ENCODE measurements around the gene NOTCH3. TPM values are rescaled to one million over a fixed set of nuclear protein-coding genes. Genes with fewer than 3 reads are reported as not detected.
A peak's percentile ranks its signal among the peaks of the same experiment; 100 is the strongest.

The NOTCH3 gene
- total RNA-seq, 1 donor from 2014 or later = 162 TPM

GRCh38 chr19:15178629-15179308 lies 22.0 kb downstream of the NOTCH3 start:
- Histone ChIP-seq H3K9ac (ENCODE audit: low read length) (no peak overlapping the region), H3K79me2 (ENCODE audit: insufficient read depth, low read length) (no peaks in the 10 kb centered on the region), H3K27ac (ENCODE audit: low read depth, low read length) (no peak overlapping the region), H3K4me3 (ENCODE audit: insufficient read depth, low read depth, low read length) (no peak overlapping the region), H4K20me1 (ENCODE audit: insufficient read depth, low read length) (peaks cover 31% of the 10 kb centered on the region), H3K36me3 (ENCODE audit: insufficient read depth, low read length) (peaks cover 2% of the 10 kb centered on the region), H3K27me3 (ENCODE audit: insufficient read depth, low read length) (no peaks in the 10 kb centered on the region), H3K4me1 (ENCODE audit: insufficient read depth, low read length) (peaks cover 3% of the 10 kb centered on the region), H3K4me2 (ENCODE audit: low read length) (no peak overlapping the region), H2AFZ (ENCODE audit: low read depth, low read length) (no peak overlapping the region), H3K9me3 (ENCODE audit: insufficient read depth, low read depth, low read length) (no peaks in the 10 kb centered on the region)
- H3K27ac Mint-ChIP-seq (ENCODE audit: unreplicated experiment) = no peak overlapping the region
- no peaks in the 10 kb centered on the region for H3K27me3 Mint-ChIP-seq (ENCODE audit: low read depth, unreplicated experiment)
- no peaks in the 10 kb centered on the region for H3K4me1 Mint-ChIP-seq (ENCODE audit: low read depth, unreplicated experiment)
- H3K36me3 Mint-ChIP-seq (ENCODE audit: low read depth, unreplicated experiment) = peaks cover 10% of the 10 kb centered on the region
- TF ChIP-seq CTCF (IDR thresholded peaks at IDR 0.05; ENCODE audit: insufficient read depth, low read depth, low read length) (no peak), EZH2 (IDR thresholded peaks at IDR 0.05; ENCODE audit: insufficient read depth, low read length) (no peak)
- H3K4me3 Mint-ChIP-seq (ENCODE audit: unreplicated experiment) = no peak overlapping the region
- no peak for FAIRE-seq
- no peaks in the 10 kb centered on the region for H3K9me3 Mint-ChIP-seq (ENCODE audit: unreplicated experiment)
- no peak for DNase-seq (ENCODE audit: low read depth)

- H3K79me2 ChIP-seq (ENCODE audit: insufficient read depth, low read length) = no peaks in the 10 kb centered on the region
- H3K27ac ChIP-seq (ENCODE audit: low read depth, low read length) = no peak overlapping the region
- H3K36me3 ChIP-seq (ENCODE audit: insufficient read depth, low read length) = peaks cover 2% of the 10 kb centered on the region
- Mint-ChIP-seq H3K36me3 (ENCODE audit: low read depth, unreplicated experiment) (peaks cover 10% of the 10 kb centered on the region), H3K27ac (ENCODE audit: unreplicated experiment) (no peak overlapping the region), H3K4me1 (ENCODE audit: low read depth, unreplicated experiment) (no peaks in the 10 kb centered on the region), H3K27me3 (ENCODE audit: low read depth, unreplicated experiment) (no peaks in the 10 kb centered on the region), H3K4me3 (ENCODE audit: unreplicated experiment) (no peak overlapping the region), H3K9me3 (ENCODE audit: unreplicated experiment) (no peaks in the 10 kb centered on the region)
- H4K20me1 ChIP-seq (ENCODE audit: insufficient read depth, low read length) = peaks cover 31% of the 10 kb centered on the region
- H2AFZ ChIP-seq (ENCODE audit: low read depth, low read length) = peak overlapping the region; percentile 73
- H3K4me1 ChIP-seq (ENCODE audit: insufficient read depth, low read length) = peaks cover 3% of the 10 kb centered on the region
- FAIRE-seq (no peak), DNase-seq (ENCODE audit: low read depth) (no peak)
- peak; percentile 48 for TF ChIP-seq CTCF (IDR thresholded peaks at IDR 0.05; ENCODE audit: insufficient read depth, low read depth, low read length)
- no peak for TF ChIP-seq EZH2 (IDR thresholded peaks at IDR 0.05; ENCODE audit: insufficient read depth, low read length)
- peak overlapping the region; percentile 5 for H3K4me3 ChIP-seq (ENCODE audit: insufficient read depth, low read depth, low read length)
- H3K27me3 ChIP-seq (ENCODE audit: insufficient read depth, low read length) = no peaks in the 10 kb centered on the region
- H3K9ac ChIP-seq (ENCODE audit: low read length) = peak overlapping the region; percentile 50
- H3K9me3 ChIP-seq (ENCODE audit: insufficient read depth, low read depth, low read length) = no peaks in the 10 kb centered on the region
- peak overlapping the region; percentile 83 for H3K4me2 ChIP-seq (ENCODE audit: low read length)
Measured at GRCh38 chr19:15177269-15178116, 23.3 kb downstream of the NOTCH3 start.

Data from astrocyte (in vitro differentiated cells and primary cell).